Sigmoid colon (tissue), 4 donors: Measurements from ENCODE around the gene NMRK2.

Experiments used
- CTCF ChIP-seq, 4 experiments: fragments of 450-650 bp in 3 of 4; fragments of 200-600 bp in 1 of 4; IDR thresholded peaks; one replicate each; pipeline ENCODE4 v1.5.1; 2016 to 2019; ENCODE audit warnings: antibody characterized with exemption in 4 of 4, mild to moderate bottlenecking in 3 of 4, moderate library complexity in 2 of 4
- EP300 ChIP-seq, 4 donors: sonication (generic); formaldehyde crosslinking; IDR thresholded peaks; one replicate each; pipeline ENCODE4 v1.6.1; 2017; ENCODE audit warnings: antibody characterized with exemption in 4 of 4
- POLR2A ChIP-seq, 2 donors: fragments of 450-650 bp; IDR thresholded peaks; one replicate each; pipeline ENCODE4 v1.6.1; 2016; ENCODE audit warnings: antibody characterized with exemption in 2 of 2, mild to moderate bottlenecking in 2 of 2, moderate library complexity in 2 of 2
- POLR2AphosphoS5 ChIP-seq, 4 donors: sonication (generic); formaldehyde crosslinking; IDR thresholded peaks; one replicate each; pipeline ENCODE4 v1.6.1; 2017; ENCODE audit warnings: antibody characterized with exemption in 4 of 4

- TF ChIP-seq CTCF (IDR thresholded peaks at IDR 0.05) (no peak), POLR2A (IDR thresholded peaks at IDR 0.05) (no peak), POLR2AphosphoS5 (IDR thresholded peaks at IDR 0.05) (no peak), EP300 (IDR thresholded peaks at IDR 0.05) (no peak)
Measured at GRCh38 chr19:3914199-3914598, 18.7 kb upstream of the NMRK2 start.
